ENCODE data around the gene BMP8A.
"Not testable (repeated sequence)": the region's sequence is repeated elsewhere in the genome, so short reads cannot be mapped to it uniquely, and the experiment has no call there.

The BMP8A gene

GRCh38 chr1:39491146-39491921, at the start of gene BMP8A:
BMP8A (plus strand) TSS chr1:39491636; CDS start chr1:39491992, 356 bp downstream.
- no peak within 1 kb of the TSS for H3K27ac Mint-ChIP-seq
- peak within 1 kb of the TSS; percentile 58 for H3K4me3 Mint-ChIP-seq
- peaks cover 34% of the 10 kb centered on the region for H3K27me3 Mint-ChIP-seq (ENCODE audit: low read depth)
- H3K9me3 Mint-ChIP-seq, result no peaks in the 10 kb centered on the region
- H3K4me1 Mint-ChIP-seq (ENCODE audit: low read depth), result peaks cover 4% of the 10 kb centered on the region
- H3K36me3 Mint-ChIP-seq (ENCODE audit: low read depth), result peaks cover 10% of the 10 kb centered on the region

DNA sequence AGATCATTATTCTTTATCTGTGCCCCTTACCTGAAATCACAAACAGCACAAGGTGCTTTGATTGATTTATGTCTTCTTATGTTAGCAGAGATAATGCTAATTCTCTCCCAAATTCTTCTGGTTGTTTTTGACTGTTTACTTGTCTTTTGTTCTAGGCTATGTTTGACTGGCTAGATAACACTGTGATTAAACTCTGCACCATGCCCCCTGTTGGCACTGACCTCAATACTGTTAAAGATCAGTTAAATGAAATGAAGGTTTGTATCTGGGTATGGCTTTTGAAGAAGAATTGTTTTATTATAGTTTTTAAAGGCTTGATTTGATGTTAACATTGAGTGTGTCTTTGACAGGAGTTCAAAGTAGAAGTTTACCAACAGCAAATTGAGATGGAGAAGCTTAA, 49.6 kb upstream of the BMP8A start:
- peaks cover 1% of the 10 kb centered on the region for H3K4me1 Mint-ChIP-seq (ENCODE audit: low read depth)
- H3K36me3 Mint-ChIP-seq (ENCODE audit: low read depth), result peaks cover 53% of the 10 kb centered on the region
- no peak overlapping the region for H3K4me3 Mint-ChIP-seq
- H3K9me3 Mint-ChIP-seq, result no peaks in the 10 kb centered on the region
- H3K27ac Mint-ChIP-seq, result no peak overlapping the region
- no peaks in the 10 kb centered on the region for H3K27me3 Mint-ChIP-seq (ENCODE audit: low read depth)

DNA sequence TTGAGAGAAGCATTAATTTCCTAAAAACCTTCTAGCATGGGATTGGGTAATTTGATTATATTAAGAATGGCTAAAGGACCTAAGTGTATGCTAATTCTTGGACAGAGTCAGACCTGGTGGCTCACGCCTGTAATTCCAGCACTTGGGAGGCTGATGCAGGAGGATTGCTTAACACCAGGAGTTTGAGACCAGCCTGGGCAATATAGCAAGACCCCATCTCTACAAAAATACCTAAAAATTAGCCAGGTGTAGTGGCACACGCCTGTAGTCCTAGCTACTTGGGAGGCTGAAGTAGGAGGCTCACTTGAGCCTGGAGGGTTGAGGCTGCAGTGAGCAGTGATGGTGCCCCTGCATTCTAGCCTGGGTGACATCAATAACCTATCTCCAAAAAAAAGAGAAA, 45.9 kb upstream of the BMP8A start:
- Mint-ChIP-seq H3K36me3 (ENCODE audit: low read depth) (peaks cover 58% of the 10 kb centered on the region), H3K4me3 (no peak overlapping the region), H3K9me3 (no peaks in the 10 kb centered on the region), H3K27me3 (ENCODE audit: low read depth) (no peaks in the 10 kb centered on the region), H3K4me1 (ENCODE audit: low read depth) (no peaks in the 10 kb centered on the region), H3K27ac (no peak overlapping the region)

DNA sequence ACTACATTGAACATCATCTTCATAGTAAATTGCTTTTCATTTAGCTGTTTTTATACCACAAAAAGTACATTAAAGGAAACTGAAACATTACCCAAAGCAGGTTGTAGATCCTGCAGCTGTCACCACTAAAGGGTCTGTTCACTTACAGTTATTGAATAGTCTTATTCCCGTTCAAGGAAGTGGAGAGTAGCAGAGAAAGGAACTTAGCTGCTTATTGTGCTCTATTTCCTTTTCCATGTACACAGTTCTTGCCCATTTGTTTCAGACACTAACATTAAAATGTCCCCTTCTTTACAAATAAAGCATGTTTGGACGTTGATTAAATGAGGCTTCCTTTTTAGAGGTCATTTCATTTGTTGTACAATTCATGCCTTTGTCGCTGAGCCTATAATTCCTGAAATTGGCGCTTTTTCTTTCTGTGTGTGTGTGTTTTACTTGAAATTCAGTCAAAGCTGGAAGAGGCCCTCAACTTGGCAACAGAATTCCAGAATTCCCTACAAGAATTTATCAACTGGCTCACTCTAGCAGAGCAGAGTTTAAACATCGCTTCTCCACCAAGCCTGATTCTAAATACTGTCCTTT, 44.4 kb upstream of the BMP8A start:
- Mint-ChIP-seq H3K36me3 (ENCODE audit: low read depth) (peaks cover 61% of the 10 kb centered on the region), H3K9me3 (no peaks in the 10 kb centered on the region), H3K4me1 (ENCODE audit: low read depth) (peaks cover 4% of the 10 kb centered on the region), H3K27me3 (ENCODE audit: low read depth) (no peaks in the 10 kb centered on the region), H3K27ac (peak overlapping the region; percentile 36), H3K4me3 (no peak overlapping the region)

- H3K27ac Mint-ChIP-seq; H3K27me3 Mint-ChIP-seq (ENCODE audit: low read depth); H3K9me3 Mint-ChIP-seq; H3K4me1 Mint-ChIP-seq (ENCODE audit: low read depth); H3K4me3 Mint-ChIP-seq: not testable (repeated sequence)
- H3K36me3 Mint-ChIP-seq (ENCODE audit: low read depth), result peaks cover 56% of the 10 kb centered on the region
These were observed 41.4 kb upstream of the BMP8A start for GRCh38 chr1:39450041-39450440.

DNA sequence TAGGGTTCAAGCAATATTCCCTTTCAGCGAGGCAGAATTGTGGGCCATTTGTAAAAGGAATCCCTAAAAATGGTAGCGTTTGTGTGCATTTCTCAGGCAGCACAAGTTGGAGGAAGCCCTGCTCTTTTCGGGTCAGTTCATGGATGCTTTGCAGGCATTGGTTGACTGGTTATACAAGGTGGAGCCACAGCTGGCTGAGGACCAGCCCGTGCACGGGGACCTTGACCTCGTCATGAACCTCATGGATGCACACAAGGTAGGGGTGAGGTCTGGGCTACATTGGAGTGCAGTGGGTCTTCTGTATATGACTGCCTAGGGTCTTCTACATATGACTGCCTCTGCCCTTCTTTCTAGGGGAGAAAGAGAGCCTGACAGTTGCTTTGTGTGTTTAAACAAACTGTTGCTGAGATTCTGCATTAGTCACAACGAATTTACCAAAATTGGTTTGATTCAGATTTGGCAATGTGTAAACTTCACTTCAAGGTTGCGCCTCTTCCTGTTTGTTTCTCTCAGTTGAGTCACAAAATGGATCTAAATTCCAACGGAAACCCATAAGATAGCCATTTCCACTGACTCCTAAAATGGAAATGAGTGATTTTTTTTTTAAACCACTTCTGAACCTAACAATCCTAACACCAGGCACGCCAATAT, 40.4 kb upstream of the BMP8A start:
- H3K27ac Mint-ChIP-seq, result peak overlapping the region; percentile 26
- H3K36me3 Mint-ChIP-seq (ENCODE audit: low read depth), result peaks cover 58% of the 10 kb centered on the region
- H3K27me3 Mint-ChIP-seq (ENCODE audit: low read depth), result no peaks in the 10 kb centered on the region
- no peaks in the 10 kb centered on the region for H3K9me3 Mint-ChIP-seq
- peaks cover 8% of the 10 kb centered on the region for H3K4me1 Mint-ChIP-seq (ENCODE audit: low read depth)
- H3K4me3 Mint-ChIP-seq, result no peak overlapping the region

DNA sequence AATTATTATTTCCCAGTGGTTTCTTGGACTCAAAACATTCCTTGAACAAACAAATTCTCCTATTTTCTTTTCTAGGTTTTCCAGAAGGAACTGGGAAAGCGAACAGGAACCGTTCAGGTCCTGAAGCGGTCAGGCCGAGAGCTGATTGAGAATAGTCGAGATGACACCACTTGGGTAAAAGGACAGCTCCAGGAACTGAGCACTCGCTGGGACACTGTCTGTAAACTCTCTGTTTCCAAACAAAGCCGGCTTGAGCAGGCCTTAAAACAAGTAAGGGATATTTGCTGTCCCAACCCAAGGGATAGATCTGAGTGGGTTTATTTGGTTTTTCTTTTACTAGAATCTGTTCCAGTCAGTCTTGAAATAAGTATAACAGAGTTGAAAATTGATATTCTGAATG, 39.4 kb upstream of the BMP8A start:
- no peaks in the 10 kb centered on the region for H3K9me3 Mint-ChIP-seq
- H3K27ac Mint-ChIP-seq, result peak overlapping the region; percentile 38
- peaks cover 8% of the 10 kb centered on the region for H3K4me1 Mint-ChIP-seq (ENCODE audit: low read depth)
- peaks cover 61% of the 10 kb centered on the region for H3K36me3 Mint-ChIP-seq (ENCODE audit: low read depth)
- no peaks in the 10 kb centered on the region for H3K27me3 Mint-ChIP-seq (ENCODE audit: low read depth)
- no peak overlapping the region for H3K4me3 Mint-ChIP-seq

DNA sequence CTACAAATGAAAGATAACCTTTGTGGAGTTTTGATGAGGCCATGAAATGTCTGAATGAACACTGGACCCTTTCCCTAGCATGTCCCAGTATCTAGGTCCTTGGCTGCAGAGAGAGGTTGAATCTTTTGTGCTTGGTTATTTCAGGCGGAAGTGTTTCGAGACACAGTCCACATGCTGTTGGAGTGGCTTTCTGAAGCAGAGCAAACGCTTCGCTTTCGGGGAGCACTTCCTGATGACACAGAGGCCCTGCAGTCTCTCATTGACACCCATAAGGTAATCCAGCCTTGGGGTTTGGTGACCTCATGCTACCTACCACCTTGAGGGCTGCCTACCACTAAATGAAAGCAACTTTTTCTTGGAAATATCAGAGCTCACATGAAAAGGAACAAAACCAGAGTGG, 38.9 kb upstream of the BMP8A start:
- Mint-ChIP-seq H3K9me3 (no peaks in the 10 kb centered on the region), H3K4me3 (no peak overlapping the region), H3K36me3 (ENCODE audit: low read depth) (peaks cover 61% of the 10 kb centered on the region), H3K27me3 (ENCODE audit: low read depth) (no peaks in the 10 kb centered on the region), H3K27ac (no peak overlapping the region), H3K4me1 (ENCODE audit: low read depth) (peaks cover 8% of the 10 kb centered on the region)

DNA sequence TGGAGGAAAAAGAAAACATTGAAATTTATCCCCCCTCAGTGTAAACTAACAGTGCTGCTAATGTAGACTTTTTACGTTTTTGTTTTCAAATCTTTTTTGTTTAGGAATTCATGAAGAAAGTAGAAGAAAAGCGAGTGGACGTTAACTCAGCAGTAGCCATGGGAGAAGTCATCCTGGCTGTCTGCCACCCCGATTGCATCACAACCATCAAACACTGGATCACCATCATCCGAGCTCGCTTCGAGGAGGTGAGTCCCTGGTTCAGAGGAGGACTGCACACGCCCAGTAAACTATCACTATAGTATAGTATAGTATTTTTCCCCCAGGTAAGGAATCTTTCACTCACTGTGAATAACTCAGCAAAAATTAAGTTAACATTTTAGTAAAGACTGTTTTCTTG, 37.8 kb upstream of the BMP8A start:
- H3K9me3 Mint-ChIP-seq, result no peaks in the 10 kb centered on the region
- H3K27me3 Mint-ChIP-seq (ENCODE audit: low read depth), result no peaks in the 10 kb centered on the region
- peaks cover 8% of the 10 kb centered on the region for H3K4me1 Mint-ChIP-seq (ENCODE audit: low read depth)

GRCh38 chr1:39458991-39459390, 32.4 kb upstream of the BMP8A start:
- Mint-ChIP-seq H3K36me3 (ENCODE audit: low read depth) (peaks cover 69% of the 10 kb centered on the region), H3K9me3 (no peaks in the 10 kb centered on the region), H3K4me3 (no peak overlapping the region), H3K27ac (no peak overlapping the region), H3K27me3 (ENCODE audit: low read depth) (no peaks in the 10 kb centered on the region), H3K4me1 (ENCODE audit: low read depth) (peaks cover 2% of the 10 kb centered on the region)

More for the DNA sequence above, 37.8 kb upstream of the BMP8A start:
- no peak overlapping the region for H3K4me3 Mint-ChIP-seq
- H3K27ac Mint-ChIP-seq, result peak overlapping the region; percentile 15
- H3K36me3 Mint-ChIP-seq (ENCODE audit: low read depth), result peaks cover 63% of the 10 kb centered on the region

- H3K4me1 Mint-ChIP-seq (ENCODE audit: low read depth), result peaks cover 2% of the 10 kb centered on the region
- no peaks in the 10 kb centered on the region for H3K9me3 Mint-ChIP-seq
- H3K27ac Mint-ChIP-seq, result no peak overlapping the region
- peaks cover 64% of the 10 kb centered on the region for H3K36me3 Mint-ChIP-seq (ENCODE audit: low read depth)
- H3K27me3 Mint-ChIP-seq (ENCODE audit: low read depth), result no peaks in the 10 kb centered on the region
- no peak overlapping the region for H3K4me3 Mint-ChIP-seq
These were observed 29.4 kb upstream of the BMP8A start for GRCh38 chr1:39462074-39462473.

GRCh38 chr1:39466413-39467107, 24.9 kb upstream of the BMP8A start:
- no peaks in the 10 kb centered on the region for H3K9me3 Mint-ChIP-seq
- H3K36me3 Mint-ChIP-seq (ENCODE audit: low read depth), result peaks cover 48% of the 10 kb centered on the region
- no peak overlapping the region for H3K4me3 Mint-ChIP-seq
- H3K4me1 Mint-ChIP-seq (ENCODE audit: low read depth), result peaks cover 2% of the 10 kb centered on the region
- H3K27ac Mint-ChIP-seq, result peak overlapping the region; percentile 39
- H3K27me3 Mint-ChIP-seq (ENCODE audit: low read depth), result no peaks in the 10 kb centered on the region

GRCh38 chr1:39467108-39467720, 24.2 kb upstream of the BMP8A start:
- H3K4me1 Mint-ChIP-seq (ENCODE audit: low read depth); H3K27me3 Mint-ChIP-seq (ENCODE audit: low read depth); H3K4me3 Mint-ChIP-seq; H3K27ac Mint-ChIP-seq; H3K9me3 Mint-ChIP-seq: not testable (repeated sequence)
- H3K36me3 Mint-ChIP-seq (ENCODE audit: low read depth), result peaks cover 47% of the 10 kb centered on the region

DNA sequence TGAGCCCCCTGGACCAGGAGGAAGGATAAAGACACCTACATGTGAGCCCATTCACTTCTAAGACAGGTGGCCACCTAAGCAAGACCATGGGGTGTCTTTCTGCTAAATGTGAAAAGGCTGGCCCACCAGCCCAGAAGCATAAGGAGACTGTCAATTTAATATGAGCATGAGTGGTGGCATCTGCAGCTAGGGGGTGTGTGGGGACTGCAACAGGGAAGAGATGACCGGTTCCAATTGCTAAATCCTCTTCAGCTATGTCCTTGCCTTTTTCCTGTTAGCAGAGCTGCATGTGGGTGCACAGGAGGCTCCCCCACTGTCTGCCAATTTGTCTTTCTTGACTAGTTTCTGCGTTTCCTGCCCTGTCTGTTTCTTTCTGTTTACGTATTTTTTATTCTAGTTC, 22.3 kb upstream of the BMP8A start:
- H3K4me1 Mint-ChIP-seq (ENCODE audit: low read depth), result no peaks in the 10 kb centered on the region
- H3K4me3 Mint-ChIP-seq, result no peak overlapping the region
- no peak overlapping the region for H3K27ac Mint-ChIP-seq
- no peaks in the 10 kb centered on the region for H3K27me3 Mint-ChIP-seq (ENCODE audit: low read depth)
- peaks cover 46% of the 10 kb centered on the region for H3K36me3 Mint-ChIP-seq (ENCODE audit: low read depth)
- no peaks in the 10 kb centered on the region for H3K9me3 Mint-ChIP-seq

Measured in T-helper 1 cell treated with Interleukin-12 subunit alpha and Interleukin-12 subunit beta and Interleukin-4 antibody, amounts not matched to agents 30 μg/mL and 1 μg/mL, for 36 hours (primary cell).